SK-N-SH treated with all-trans-retinoic acid at 6 μM for 48 hours (cell line): ENCODE measurements around the gene IPO5.

Experiments
- ISL1 ChIP-seq: fragments of 250-450 bp; sonication (Bioruptor Pico); IDR thresholded peaks from 2 replicates; pipeline ENCODE4 v2.1.2; 2022; ENCODE audit warnings: mild to moderate bottlenecking, moderate library complexity
- OSR1 ChIP-seq: fragments of 250-450 bp; sonication (Bioruptor Pico); IDR thresholded peaks from 2 replicates; pipeline ENCODE4 v1.8.0; 2022; ENCODE audit warnings: moderate library complexity, mild to moderate bottlenecking, inconsistent platforms
- PATZ1 ChIP-seq: fragments of 250-450 bp; sonication (Bioruptor Pico); IDR thresholded peaks from 2 replicates; pipeline ENCODE4 v1.8.0; 2020; ENCODE audit warnings: mild to moderate bottlenecking, moderate library complexity, borderline replicate concordance
- ZFP3 ChIP-seq: fragments of 250-450 bp; sonication (Bioruptor Pico); IDR thresholded peaks from 2 replicates; pipeline ENCODE4 v1.5.0; 2020; ENCODE audit warnings: mild to moderate bottlenecking, moderate library complexity
- ZFP30 ChIP-seq: fragments of 450-650 bp; formaldehyde crosslinking; IDR thresholded peaks from 2 replicates; pipeline ENCODE4 v1.5.0; 2022; ENCODE audit warnings: mild to moderate bottlenecking, moderate library complexity
- ZNF565 ChIP-seq: fragments of 450-650 bp; formaldehyde crosslinking; conservative IDR thresholded peaks from 2 replicates; pipeline ENCODE4 v1.5.0; 2020; ENCODE audit warnings: low read depth, mild to moderate bottlenecking, moderate library complexity
- TF ChIP-seq, protein P1 (sequence below): fragments of 250-450 bp; sonication (Bioruptor Pico); IDR thresholded peaks from 2 replicates; pipeline ENCODE4 v1.5.1; 2020; ENCODE audit warnings: low read depth, mild to moderate bottlenecking, moderate library complexity

DNA sequence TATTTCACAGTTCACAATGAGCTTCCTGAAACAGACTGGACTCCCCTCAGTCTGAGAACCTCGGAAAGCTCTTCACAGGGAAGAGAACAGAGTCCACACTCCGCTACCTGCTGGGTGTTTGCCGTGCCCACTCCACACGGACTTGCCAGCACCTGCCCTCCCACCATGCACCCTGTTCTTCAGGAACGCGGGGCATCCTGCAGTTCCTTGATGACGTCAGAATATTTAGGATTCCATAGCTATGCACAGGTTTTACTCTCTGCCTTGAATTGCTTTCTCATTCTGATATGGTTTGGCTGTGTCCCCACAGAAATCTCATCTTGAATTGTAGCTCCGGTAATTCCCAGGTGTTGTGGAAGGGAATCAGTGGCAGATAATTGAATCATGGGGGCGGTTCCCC lies 115.0 kb downstream of the IPO5 start:
- no peak for TF ChIP-seq ZFP30 (CRISPR knock-in tag)
- TF ChIP-seq, protein P1, sequence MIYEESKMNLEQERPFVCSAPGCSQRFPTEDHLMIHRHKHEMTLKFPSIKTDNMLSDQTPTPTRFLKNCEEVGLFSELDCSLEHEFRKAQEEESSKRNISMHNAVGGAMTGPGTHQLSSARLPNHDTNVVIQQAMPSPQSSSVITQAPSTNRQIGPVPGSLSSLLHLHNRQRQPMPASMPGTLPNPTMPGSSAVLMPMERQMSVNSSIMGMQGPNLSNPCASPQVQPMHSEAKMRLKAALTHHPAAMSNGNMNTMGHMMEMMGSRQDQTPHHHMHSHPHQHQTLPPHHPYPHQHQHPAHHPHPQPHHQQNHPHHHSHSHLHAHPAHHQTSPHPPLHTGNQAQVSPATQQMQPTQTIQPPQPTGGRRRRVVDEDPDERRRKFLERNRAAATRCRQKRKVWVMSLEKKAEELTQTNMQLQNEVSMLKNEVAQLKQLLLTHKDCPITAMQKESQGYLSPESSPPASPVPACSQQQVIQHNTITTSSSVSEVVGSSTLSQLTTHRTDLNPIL (CRISPR knock-in tag): no peak
- no peak for TF ChIP-seq ZNF565 (CRISPR knock-in tag)
- no peak for TF ChIP-seq ISL1 (CRISPR knock-in tag)
- no peak for TF ChIP-seq PATZ1 (CRISPR knock-in tag)
- TF ChIP-seq ZFP3 (CRISPR knock-in tag): no peak
- TF ChIP-seq OSR1 (CRISPR knock-in tag): no peak
